HG03135 (cell line): ENCODE measurements around the gene UGP2.
"Not testable (repeated sequence)": the region's sequence is repeated elsewhere in the genome, so short reads cannot be mapped to it uniquely, and the experiment has no call there.

Experiments used
- ATAC-seq: cut with Tn5 transposase; IDR thresholded peaks from one replicate; pipeline ENCODE4 v1.9.1; 2021; ENCODE audit warnings: mild to moderate bottlenecking, moderate library complexity; ENCODE audit not compliant: unreplicated experiment

UGP2 gene

DNA sequence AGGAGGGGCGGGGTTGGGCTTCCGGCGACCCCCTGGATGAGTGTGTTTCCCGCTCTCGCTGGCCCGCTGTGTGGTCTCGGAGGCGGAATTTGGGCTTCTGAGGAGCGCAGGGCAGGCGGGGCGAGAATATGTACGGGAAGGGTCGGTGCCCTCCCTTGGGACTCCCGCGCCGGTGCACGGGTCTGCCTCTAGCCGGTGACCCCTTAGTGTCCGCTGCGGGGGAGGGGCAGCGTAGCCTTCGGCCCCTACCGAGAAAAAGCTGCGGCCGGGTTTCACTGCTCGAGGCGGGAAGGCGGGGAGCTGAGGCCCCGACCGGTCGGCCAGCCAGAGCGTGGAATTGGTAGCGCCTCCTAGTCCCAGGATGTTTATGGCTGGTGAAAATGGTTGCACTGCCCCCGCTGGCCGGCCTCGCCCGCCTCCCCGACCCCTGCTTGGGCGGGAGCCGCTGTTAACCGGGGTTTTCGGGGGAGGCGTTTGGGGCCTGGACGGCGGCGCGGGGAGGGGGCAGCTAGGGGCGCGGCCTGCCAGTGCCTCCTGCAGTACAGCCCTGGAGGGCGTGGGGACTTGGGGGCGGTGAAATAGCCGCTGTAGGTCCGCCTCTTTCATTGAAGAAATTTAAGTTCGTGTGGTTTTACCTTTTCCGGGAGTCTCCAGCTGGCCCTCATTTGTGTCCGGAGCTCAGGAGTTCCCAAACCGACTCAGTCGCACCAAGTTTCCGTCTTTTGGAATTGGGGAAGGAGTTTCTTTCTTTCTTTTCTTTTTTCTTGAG, at the start of gene UGP2:
TSS of gene UGP2 (plus strand) at position 643 of the 769 bp plus-strand sequence. CDS start 290 bp downstream, outside the sequence.
- ATAC-seq: peak; percentile 64

- ATAC-seq: no peak
Observed at GRCh38 chr2:63792530-63792929, 49.2 kb upstream of the UGP2 start.

DNA sequence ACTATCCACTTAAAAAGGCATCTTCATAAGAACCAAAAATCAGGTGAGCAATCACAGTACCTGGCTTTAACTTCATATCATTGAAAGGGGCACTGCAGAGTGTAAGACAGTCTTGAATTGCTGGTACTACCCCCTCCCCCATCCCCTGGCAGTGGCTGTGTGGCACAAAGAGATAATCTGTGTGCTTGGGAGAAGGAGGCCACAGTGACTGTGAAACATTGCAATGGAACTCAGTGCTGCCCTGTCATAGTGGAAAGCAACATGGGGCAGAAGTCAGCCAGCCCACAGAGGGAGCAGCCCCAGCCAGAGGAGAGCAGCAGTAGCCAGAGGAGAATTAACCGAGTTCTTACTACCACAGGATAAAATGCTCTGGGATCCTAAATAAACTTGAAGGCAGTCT, 45.3 kb upstream of the UGP2 start:
- no peak for ATAC-seq

GRCh38 chr2:63796796-63797195, 44.9 kb upstream of the UGP2 start:
- no peak for ATAC-seq

- no peak for ATAC-seq
Observed at GRCh38 chr2:63801455-63801854, 40.2 kb upstream of the UGP2 start.

DNA sequence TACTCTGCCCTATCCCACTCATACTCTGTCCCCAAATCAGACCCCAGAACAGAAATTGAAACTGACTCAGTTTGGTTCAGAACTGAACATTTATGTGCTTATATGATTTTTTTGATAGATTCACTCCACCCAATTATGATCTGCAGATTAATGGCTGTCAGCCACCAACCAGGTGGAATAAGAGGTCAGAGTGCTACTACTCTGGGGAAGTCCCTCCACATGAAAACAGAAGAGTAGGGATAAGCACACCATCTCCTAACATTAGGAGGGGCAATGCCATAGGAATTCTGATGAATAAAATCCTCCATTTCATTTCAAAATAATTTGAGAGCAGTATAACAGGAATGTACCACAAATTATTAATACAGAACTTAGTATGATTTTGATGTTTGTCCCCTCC, 36.3 kb upstream of the UGP2 start:
- no peak for ATAC-seq

- ATAC-seq: not testable (repeated sequence)
Observed at GRCh38 chr2:63808036-63808435, 33.7 kb upstream of the UGP2 start.

GRCh38 chr2:63808911-63809310, 32.8 kb upstream of the UGP2 start:
- not testable (repeated sequence) for ATAC-seq

DNA sequence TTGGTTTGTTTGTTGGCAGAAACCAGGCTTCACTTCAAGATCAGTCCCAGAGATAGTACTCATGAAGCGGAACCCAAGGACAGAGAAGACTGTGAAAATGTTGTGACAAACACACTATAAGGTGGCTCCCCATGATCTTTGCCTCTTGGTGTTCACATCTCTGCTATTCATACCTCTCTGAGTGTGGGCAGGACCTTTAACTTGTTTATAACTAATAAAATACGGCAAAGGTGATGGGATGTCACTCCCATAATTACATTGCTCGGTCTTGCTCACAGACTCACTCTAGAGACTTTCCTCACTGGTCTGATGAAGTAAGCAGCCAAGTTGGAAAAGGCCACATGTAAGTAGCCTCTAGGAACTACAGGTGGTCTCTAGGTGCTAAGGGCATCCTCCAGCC, 30.6 kb upstream of the UGP2 start:
- ATAC-seq: no peak

DNA sequence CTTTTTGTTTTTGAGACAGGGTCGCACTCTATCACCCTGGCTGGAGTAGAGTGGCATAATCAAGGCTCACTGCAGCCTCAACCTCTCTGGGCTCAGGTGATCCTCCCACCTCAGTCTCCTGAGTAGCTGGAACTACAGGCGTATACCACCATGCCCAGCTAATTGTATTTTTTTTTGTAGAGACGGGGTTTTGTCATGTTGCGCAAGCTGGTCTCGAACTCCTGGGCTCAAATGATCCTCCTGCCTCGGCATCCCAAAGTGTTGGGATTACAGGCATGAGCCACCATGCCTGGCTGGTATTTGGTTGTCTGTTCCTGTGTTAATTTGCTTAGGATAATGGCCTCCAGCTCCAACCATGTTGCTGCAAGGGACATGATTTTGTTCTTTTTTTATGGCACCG, 29.8 kb upstream of the UGP2 start:
- not testable (repeated sequence) for ATAC-seq

- ATAC-seq: no peak
Observed at GRCh38 chr2:63814114-63814513, 27.6 kb upstream of the UGP2 start.

- ATAC-seq: no peak
Observed at GRCh38 chr2:63817382-63817781, 24.3 kb upstream of the UGP2 start.

DNA sequence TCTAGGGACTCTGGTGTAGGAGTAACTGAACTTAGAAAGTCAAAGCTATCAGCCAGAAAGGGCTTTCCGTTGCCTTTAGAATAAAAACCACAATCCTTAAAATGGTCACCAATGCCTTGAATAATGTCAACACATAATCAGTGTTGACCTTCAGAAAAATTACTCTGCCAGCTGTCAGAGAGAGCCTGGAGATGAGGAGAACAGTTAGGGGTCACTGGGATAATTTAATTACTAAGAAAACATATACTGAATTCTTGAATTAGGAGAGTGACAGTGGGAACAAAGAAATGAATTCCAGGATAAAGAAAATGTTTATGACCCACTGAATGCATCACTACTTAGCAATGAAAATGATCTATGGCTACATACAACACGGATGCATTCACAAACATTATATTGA, 23.4 kb upstream of the UGP2 start:
- no peak for ATAC-seq

- no peak for ATAC-seq
Observed at GRCh38 chr2:63819256-63819655, 22.4 kb upstream of the UGP2 start.

- ATAC-seq: no peak
Observed at GRCh38 chr2:63819765-63820717, 21.7 kb upstream of the UGP2 start.

DNA sequence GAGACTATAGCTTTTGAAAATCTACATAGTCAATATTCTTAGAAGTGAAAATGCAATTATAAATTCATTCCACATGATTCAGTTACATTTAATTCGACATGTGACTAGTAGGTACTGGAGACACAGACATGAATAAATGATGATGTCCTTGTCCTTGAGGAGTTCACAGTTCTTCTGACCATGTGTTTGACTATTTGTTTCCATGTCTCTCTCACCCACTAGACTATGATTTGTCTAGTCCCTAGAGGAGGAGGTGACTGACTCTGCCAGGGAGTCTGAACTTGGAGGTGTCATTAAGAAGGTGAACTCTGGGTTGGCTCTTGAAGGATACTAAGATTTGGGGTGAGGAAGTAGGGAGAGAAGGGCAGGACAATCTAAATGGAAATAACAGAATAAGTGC, 20.7 kb upstream of the UGP2 start:
- no peak for ATAC-seq

DNA sequence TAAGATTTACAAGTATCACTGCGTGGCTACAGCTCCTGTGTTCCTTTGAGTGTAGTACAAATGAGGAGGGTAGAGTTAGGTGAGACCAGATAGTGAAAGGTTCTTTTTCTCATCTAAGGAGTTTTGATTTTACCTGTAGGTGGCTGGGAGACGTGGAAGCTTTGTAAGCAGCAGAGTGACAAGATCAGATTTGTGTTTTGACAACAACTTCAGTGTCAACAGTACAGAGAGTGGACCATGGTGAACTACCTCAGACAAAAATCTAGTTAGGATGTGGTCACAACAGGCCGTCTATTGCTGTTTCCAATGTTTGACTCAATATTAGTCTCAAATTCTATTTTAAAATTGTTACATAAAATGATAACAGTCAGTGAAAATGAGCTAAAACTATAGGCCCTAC, 20.3 kb upstream of the UGP2 start:
- ATAC-seq: no peak

GRCh38 chr2:63822478-63822877, 19.2 kb upstream of the UGP2 start:
- no peak for ATAC-seq

- ATAC-seq: no peak
Observed at GRCh38 chr2:63827749-63828148, 13.9 kb upstream of the UGP2 start.

DNA sequence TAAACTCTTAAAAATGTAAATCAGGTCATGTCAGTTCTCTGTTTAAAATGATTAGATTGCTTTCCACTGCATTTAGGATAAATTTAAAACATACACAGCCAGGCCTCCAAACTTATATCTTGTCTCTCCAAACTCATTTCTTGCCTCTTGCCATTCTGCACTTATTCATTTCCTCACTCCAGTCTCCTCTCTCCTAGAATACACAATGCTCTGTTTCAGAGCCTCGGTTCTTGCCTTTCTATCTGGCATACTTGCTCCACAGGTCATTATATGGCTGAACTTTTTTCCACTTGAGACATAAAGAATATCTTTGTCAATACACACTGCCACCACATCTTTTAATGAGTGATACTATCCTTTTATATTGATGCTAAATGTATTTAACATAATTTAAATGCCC, 10.5 kb upstream of the UGP2 start:
- no peak for ATAC-seq

DNA sequence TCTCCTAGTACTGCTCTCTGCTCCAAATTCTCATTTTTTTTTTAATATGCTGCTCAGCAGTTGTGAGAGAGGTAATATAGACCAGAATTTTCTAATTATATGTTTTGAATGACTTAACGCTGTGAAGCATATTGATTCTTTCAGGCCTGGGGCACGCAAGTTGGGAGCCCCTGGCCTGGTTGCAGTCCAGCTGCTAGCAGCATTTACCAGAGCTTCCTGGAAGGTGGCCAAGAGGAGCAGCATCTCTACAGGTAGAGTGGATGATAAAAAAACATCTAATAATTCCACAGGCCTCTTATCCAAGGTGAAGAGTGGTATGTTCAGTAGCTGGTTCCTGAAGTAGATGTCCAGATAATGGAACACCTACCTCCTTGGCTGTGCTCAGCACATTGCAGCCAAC, 7.3 kb upstream of the UGP2 start:
- no peak for ATAC-seq

GRCh38 chr2:63837036-63837594, 4.6 kb upstream of the UGP2 start:
- ATAC-seq: no peak
